Prostate gland (tissue), 2 donors: ENCODE results near the gene PID1.

Source experiments
- POLR2AphosphoS5 ChIP-seq: sonication (generic); formaldehyde crosslinking; IDR thresholded peaks from one replicate; pipeline ENCODE4 v1.6.1; 2017; ENCODE audit warnings: antibody characterized with exemption
- TF ChIP-seq, protein P1 (sequence below), 4 experiments: fragments of 200-600 bp in 2 of 4; fragments of 450-650 bp in 2 of 4; sonication (generic) in 2 of 4; IDR thresholded peaks; 1 replicate in 3 of 4; 2 replicates in 1 of 4; pipeline ENCODE4 v1.5.1; 2016 to 2019; ENCODE audit warnings: antibody characterized with exemption in 4 of 4, mild to moderate bottlenecking in 2 of 4, moderate library complexity in 2 of 4

DNA sequence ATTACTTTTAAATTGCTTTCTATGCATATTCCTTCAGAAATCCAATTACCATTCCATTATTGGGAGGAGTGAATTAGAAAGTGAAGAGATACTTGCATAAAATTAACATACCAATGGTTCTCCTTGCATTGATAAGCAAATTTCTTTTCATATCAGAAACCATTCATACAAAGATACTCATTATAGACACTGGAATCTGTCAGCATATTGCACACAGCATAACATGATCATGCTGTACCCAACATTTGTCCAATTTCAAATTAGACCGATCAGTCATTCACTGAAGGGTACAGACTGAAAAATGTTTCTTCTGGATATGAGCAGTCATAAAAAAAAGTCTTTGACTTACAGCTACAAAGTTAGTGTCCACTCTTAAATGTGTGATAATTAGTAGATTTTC is 175.6 kb downstream of the PID1 start:
- TF ChIP-seq, protein P1, sequence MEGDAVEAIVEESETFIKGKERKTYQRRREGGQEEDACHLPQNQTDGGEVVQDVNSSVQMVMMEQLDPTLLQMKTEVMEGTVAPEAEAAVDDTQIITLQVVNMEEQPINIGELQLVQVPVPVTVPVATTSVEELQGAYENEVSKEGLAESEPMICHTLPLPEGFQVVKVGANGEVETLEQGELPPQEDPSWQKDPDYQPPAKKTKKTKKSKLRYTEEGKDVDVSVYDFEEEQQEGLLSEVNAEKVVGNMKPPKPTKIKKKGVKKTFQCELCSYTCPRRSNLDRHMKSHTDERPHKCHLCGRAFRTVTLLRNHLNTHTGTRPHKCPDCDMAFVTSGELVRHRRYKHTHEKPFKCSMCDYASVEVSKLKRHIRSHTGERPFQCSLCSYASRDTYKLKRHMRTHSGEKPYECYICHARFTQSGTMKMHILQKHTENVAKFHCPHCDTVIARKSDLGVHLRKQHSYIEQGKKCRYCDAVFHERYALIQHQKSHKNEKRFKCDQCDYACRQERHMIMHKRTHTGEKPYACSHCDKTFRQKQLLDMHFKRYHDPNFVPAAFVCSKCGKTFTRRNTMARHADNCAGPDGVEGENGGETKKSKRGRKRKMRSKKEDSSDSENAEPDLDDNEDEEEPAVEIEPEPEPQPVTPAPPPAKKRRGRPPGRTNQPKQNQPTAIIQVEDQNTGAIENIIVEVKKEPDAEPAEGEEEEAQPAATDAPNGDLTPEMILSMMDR (IDR thresholded peaks at IDR 0.05) = no peak
- no peak for TF ChIP-seq POLR2AphosphoS5
